Measurements from ENCODE around the gene SNX15.
A peak's percentile ranks its signal among the peaks of the same experiment; 100 is the strongest.

The SNX15 gene

GRCh38 chr11:65058012-65058411 is 30.8 kb downstream of the SNX15 start:
- DNase-seq = peak; percentile 17

- no peak for DNase-seq
Observed at GRCh38 chr11:65058419-65059054, 31.3 kb downstream of the SNX15 start, which contains the start of gene NAALADL1. NAALADL1 (minus strand) TSS chr11:65058553; CDS start chr11:65058521, 32 bp downstream.

DNA sequence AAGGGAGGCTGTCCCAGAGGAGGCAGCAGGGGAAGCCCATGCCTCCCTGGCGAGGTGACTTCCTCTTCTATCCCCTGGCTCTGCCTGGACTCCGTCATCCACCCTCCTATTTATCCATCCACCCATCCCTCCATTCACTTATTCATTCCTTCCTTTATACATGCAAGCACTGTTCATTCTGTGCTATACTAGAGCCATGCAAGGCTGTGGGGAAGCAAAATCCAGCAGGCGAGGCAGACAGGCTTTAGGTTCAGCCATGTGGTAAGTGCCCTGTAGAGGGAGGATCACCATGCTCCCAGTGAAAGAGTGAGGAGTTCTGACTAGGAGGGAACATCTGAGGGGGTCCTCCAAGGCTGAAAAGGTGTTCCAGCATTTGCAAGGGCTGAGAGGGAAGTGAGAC is 32.3 kb downstream of the SNX15 start:
- no peak for DNase-seq

DNA sequence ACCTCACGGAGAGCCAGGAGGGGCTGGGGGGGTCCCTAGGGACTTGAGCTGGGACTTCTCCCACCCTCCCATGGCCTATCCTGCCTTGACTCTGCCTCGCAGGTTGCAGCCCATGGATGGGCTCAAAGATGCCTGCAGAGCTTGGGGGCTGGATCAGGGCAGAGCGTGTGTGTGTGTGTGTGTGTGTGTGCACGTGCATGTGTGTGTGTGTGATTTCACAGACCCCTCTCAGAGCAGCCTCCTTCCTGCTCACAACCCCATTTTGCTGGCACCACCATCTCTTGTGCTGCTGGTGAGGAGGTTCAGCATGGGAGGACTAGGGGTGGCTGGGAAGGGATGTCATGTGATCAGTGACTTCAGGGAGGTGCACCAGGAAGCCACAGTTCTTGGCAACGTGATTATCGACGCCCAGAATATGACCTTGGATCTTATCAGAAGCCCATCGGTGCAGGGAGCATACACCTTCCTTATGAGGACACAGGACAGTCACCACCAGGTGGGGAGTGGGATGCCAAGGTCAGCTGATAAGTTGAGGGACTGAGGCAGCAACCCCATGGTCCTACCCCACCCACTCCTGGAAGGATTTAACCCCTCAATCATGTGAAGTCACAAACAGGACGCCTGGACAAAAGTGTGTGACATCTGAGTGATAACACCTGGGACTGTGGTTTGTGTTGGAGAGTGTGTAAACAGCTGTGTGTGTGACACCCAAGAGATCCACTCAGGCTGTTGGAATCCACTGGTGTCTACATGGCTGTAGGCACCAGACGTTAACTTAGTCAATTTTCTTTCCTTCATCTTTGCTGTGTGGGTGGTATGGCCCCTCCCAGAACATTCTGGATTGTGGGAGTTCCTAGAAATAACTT is 33.0 kb downstream of the SNX15 start:
- no peak for DNase-seq

DNA sequence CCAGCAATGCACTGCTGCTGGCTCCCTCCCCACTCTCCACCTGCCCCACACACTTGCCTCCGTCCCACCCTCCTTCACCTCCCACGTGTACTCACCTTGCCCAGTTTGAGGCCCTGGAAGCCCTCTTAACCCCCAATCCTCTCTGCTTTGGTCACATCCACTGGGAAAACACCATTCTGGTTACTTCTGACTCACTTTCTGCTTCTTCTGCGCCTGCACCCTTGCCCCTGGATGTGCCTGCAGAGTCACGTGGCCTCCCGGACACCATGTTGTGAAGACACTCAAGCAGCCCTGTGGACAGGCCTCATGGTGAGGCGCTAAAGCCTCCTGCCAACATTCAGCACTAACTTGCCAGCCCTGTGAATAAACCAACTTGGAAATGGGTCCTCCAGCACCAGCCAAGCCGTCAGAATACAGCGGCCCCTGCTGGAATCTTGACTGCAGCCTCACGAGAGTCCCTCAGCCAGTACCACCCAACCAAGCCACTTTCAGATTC is 33.7 kb downstream of the SNX15 start:
- no peak for DNase-seq

GRCh38 chr11:65063532-65063931 is 36.3 kb downstream of the SNX15 start:
- no peak for DNase-seq

GRCh38 chr11:65064847-65065240 is 37.6 kb downstream of the SNX15 start:
- no peak for DNase-seq

- no peak for DNase-seq
Observed at GRCh38 chr11:65065851-65066250, 38.6 kb downstream of the SNX15 start.

DNA sequence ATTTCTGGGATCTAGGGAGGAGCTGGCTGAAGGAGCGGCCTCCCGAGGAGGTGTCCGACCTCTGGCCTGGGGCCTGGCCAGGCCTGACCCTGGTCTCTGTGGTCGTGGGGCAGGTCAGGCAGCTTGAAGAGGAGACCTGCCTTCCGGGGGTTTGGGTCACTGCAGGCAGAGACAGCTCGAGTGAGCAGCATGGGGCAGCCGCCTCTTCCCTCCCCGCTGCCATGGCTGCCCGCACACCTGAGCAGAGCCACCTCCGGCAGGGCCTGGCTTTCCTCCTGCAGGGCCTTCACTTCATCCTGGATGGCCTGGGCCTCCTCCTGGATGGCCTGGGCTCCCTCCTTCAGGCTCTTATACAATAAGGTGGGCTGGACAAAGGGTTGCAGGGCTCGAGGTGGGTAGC is 39.1 kb downstream of the SNX15 start:
- no peak for DNase-seq

- DNase-seq = peak; percentile 93
Observed at GRCh38 chr11:65066805-65067291, 39.6 kb downstream of the SNX15 start.

DNA sequence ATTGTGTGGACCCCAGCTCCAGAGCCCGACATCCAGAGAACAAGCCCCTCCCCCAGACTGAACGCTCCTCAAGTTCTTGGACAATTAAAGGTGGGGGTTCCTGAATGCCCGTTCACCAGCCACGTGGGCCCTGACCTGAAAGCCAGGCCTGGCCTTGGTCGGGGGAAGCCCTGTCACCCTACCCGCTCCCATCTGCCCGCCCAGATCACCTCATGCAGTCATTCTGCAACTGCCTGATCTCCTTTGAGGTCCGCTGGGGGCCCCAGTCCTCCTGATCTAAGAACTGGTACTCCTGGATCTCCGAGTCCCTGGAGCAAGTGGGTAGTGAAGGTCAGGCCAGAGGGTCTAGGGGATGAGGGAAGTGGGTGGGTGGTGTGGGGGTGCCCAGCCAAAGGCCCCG is 40.2 kb downstream of the SNX15 start:
- DNase-seq = no peak

DNA sequence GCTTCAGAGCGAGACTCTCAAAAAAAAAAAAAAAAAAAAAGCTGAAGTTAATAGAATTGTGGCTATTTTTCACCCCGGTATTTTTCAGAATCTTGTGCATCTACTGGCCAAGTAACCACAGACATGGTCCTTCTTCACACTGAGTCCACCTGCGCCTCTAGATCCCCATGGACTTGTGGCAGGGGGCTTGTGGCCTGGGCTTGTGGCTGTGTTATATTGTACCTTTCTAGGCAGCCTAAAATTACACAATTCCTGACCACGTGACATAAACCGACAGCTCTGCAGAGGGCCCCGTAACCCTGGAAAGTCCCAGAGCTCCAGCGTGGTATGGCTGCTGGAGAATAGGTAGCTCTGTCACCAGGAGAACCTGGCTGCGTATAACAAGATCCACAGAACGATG is 42.0 kb downstream of the SNX15 start:
- no peak for DNase-seq

DNA sequence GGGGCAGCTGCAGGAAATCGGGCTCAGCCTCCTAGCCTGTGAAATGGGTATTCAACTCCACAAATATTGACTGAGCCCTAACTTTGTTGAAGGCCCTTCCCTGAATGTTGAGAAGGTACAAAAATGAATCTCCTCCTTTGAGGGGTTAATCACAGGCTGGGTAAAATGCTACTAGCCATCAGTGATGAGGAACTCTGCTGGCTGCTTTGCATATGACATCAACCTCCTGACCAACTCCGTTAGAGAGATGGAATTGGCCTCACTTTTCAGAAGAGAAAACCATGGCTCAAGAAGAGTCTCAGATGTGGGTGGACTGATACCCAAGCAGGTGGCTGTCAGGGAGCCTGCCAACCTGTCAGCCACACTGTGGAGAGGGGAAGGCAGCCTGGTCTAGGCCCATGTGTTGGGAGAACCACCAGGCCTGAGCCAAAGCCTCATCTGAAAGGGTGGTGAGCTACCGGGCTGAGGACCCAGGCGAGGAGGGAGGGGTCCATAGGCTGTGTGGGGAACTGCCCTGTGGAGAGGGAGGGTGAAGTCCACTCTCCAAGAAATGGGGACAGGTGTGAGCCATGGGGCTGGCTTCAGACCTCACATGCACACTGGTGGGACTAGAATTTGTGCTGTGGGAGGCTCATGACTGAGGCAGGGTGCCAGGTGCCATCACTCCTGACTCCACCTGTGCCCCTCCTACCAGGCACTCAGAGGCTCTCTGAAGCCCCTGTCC is 44.8 kb downstream of the SNX15 start:
- DNase-seq = no peak

GRCh38 chr11:65072631-65072966 is 45.4 kb downstream of the SNX15 start:
- DNase-seq = no peak

GRCh38 chr11:65077451-65077850 is 50.2 kb downstream of the SNX15 start:
- DNase-seq = peak; percentile 35

DNA sequence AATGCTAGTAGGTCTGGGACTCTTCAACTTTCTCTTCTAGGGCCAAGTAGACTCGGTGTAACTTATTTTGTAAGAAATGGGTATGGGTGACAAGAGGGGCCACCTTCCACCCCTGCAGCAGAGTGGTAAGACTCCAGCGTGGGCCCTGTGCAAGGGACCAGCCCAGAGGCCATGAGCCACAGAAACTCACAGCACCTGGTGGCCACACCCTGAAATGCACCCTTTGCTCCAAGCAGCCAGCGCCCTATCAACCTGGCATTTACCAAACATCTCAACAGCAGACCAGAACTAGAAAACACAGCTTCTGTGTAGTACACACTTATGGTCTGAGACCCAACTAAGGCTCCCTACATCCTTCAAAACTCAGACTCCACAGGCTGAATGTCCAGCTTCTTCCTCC is 50.9 kb downstream of the SNX15 start:
- no peak for DNase-seq

DNA sequence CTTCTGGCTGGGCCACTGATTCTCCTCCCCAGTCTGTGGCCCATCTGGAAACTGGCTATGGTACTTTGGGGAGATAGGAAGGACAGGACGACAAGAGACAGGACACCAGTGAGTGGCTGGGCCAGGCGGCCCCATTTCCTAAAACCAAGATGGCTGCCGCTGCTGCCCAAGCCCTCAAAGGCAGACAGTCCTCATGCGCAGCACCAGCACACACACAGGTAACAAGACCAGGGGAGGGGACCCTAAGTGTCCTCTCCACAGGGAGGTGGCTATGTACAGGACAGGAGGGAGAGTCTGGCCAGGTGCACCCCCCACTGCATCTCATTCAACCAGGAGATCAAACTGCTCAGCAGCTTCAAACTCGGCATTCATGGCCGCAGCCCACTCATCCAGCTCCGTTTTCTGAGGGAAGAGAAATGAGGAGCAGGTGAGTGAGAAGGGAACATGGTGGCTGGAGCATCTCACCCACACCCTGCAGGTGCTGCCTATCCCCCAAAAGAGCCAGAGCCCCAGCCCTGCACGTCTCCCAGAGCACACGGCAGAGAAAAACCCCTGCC is 51.6 kb downstream of the SNX15 start:
- DNase-seq = no peak

DNA sequence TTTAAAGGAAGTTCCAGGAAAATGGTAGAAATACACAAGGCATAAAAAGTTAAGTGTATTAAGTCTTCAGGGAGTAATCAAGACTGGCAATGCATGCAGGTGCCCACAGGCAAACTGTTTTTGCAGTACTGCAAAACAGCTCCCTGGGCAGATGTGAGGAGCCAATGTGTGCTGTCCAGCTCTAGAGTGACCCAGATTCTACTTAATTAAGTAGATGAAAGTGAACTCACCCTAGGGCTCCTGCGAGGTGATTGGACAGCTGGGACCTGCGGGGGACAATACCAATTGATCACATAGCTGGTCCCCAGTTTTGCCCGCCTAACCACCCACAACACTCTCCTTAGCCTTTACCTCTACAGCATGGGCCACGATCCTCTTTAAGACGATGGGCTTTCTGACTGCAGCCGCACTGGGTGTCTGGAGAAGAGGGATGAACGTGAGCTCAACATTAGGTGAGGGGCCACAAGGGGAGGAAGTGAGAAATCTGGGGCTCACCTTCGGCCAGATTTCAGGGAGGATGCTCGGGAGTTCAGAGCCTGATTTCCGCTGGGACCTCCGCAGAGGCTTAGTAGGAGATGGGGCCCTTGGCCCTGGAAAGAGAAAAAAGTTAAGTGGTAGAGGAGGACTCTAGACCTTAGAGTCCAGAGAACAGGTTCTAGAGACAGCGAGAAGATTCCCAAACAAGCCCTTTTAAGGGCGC is 56.0 kb downstream of the SNX15 start:
- no peak for DNase-seq

DNA sequence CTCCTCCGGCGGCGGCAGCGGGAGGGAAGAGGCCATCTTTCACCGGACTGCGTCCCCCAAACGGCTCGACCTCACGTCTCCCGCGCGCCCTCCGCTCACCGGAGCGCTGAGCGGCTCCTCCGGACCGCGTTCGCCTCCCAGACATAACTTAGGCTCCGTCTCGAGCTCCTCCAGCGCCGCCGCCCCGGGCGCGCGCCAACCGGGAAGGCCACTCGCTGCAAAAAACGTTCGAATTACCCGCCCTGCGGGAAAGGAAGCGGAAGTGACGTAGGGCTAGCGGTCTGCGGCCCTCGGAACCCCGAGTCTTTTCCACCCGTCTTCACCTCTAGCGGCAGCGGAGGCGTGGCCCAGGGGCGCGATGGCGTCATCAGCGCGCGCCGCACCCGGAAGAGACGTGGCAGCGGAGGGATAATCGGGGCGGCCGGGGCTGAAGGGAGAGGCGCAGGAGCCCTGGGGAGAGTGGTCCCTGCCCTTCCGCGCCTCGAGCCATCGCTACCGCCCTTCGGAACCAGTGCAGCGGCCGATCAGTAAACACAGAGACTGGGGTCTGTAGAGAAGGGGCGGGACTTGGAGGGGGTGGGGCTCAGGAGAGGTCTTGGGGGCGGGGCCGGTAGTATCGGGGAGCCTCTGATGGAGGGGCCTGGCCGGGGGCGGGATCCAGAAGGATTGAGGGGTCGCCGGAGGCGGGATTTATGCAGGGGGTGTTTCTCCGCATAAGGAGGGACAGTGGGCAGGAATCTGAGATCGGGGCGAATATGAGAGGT is 56.8 kb downstream of the SNX15 start, which contains the start of the genes CDCA5 and ZFPL1:
CDCA5 (minus strand) TSS at position 207 of the 764 bp plus-strand sequence; CDS start at position 145, 62 bp downstream.
ZFPL1 (plus strand) TSS at position 389 of the 764 bp plus-strand sequence. CDS start 477 bp downstream, outside the sequence.
- peak; percentile 97 for DNase-seq

DNA sequence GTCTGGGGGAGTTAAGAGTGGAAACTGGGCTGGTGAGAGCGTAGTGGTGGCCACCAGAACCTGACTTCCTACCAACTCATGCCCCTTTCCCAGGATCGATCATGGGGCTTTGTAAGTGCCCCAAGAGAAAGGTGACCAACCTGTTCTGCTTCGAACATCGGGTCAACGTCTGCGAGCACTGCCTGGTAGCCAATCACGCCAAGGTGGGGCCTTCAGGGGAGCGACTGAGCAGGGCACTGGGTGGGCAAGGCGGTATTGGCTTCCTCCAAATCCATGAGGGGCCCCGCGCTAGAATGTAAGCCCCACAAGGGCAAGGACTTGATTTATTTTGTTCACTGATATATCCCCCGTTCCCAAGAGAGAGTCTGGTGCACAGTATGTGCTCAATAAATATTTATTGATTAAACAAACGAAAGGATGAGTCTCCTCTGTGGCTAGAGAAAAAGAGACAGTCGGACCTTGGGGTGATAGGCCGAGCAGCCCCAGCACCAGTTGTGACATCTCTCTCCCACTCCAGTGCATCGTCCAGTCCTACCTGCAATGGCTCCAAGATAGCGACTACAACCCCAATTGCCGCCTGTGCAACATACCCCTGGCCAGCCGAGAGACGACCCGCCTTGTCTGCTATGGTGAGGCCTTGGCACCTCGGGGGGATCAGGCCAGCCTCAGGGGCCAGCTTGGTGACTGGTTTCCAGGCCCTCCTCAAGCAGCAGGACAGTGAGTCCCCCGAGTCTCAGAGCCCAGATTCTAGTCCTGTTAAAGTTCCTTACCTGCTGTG is 57.5 kb downstream of the SNX15 start:
- DNase-seq = no peak

DNA sequence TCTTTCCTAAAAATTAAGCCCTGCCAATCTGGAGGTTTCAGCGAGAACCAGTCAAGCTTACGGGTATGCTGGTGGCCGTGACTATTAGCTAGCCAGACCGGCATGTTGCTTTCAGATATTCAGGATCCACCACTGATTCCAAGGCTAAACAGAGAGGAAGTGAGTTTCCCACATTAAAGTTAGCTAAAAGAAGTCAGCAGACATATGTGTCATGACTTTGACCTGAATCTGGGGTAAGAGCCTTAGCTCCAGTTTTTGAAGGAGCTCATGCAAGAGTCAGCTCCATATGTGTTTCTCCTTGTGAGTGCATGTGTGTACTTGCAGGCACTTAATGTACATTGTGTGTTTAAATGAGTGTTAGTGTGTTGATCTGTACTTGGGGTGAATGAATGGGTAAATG is 58.2 kb downstream of the SNX15 start:
- no peak for DNase-seq

Measured in NCI-H2171 (cell line).